ENCODE data around the gene BIRC7.

DNA sequence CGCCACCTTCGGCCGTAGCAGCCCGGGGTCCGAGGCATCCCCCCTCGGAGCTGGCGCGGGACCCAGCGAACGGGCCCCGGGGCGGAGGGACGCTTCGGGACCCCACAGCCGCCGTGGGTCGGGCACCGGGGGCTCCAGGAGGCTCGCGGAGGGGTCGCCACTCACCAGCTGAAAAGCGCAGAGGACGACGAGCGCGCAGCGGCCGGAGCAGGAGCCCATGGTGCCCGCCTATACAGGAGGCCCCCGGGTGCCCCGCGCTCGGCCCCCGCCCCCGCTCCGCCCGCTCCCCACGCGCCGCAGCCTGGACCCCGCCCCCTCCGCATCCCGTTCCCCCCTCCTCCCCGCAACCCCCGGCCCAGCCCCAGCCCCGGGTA is 18.5 kb downstream of the BIRC7 start, which contains the start of gene NKAIN4:
- TF ChIP-seq CTCF (IDR thresholded peaks at IDR 0.05): no peak
- TF ChIP-seq POLR2A (IDR thresholded peaks at IDR 0.05): no peak

All from right lobe of liver (tissue), 4 donors.